Uterus (tissue), 2 donors: ENCODE data around the gene PAMR1.

Experiments used
- CTCF ChIP-seq, 4 experiments: fragments of 200-600 bp in 2 of 4; fragments of 450-650 bp in 2 of 4; sonication (generic) in 2 of 4; IDR thresholded peaks; one replicate each; pipeline ENCODE4 v1.5.1; 2016 to 2019; ENCODE audit warnings: antibody characterized with exemption in 4 of 4, mild to moderate bottlenecking in 2 of 4, moderate library complexity in 1 of 4
- POLR2A ChIP-seq, 2 donors: fragments of 450-650 bp; IDR thresholded peaks; one replicate each; pipeline ENCODE4 v1.6.1; 2016; ENCODE audit warnings: antibody characterized with exemption in 2 of 2, mild to moderate bottlenecking in 1 of 2, moderate library complexity in 1 of 2

DNA sequence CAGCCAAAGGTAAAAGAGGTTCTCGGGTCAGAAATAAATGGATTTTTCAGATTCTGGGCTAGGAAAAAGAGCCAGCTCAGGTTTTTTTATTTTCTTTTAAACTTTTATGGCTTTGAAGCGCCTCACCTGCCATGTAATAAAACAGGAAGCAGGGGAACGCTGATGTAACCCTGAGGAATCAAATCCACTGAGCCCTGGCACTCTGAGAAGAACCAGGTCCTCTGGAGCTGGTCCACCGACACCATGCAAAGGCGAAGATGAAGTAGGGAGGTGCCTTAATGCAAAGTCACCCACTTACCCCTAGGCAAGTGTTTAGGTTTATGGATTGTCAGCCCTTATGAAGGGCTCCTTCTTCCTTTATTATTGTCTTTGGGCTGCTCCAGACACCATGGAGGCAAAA lies 1.6 kb downstream of the PAMR1 start:
- TF ChIP-seq POLR2A (IDR thresholded peaks at IDR 0.05), result no peak
- TF ChIP-seq CTCF (IDR thresholded peaks at IDR 0.05), result no peak
